Right renal cortex interstitium (tissue), 3 donors: ENCODE results near the gene THOC1. TPM values are rescaled to one million over a fixed set of nuclear protein-coding genes. Genes with fewer than 3 reads are reported as not detected.
"Not testable (repeated sequence)": the region's sequence is repeated elsewhere in the genome, so short reads cannot be mapped to it uniquely, and the experiment has no call there.

Source experiments
- DNase-seq, 3 donors: peaks; one replicate each; pipeline ENCODE4 v3.0.0-alpha.2; 2013; ENCODE audit warnings: low read depth in 3 of 3, low spot score in 2 of 3
- polyA plus RNA-seq, 3 donors: library from polyadenylated mRNA; unstranded; fragments of 120-200 nt; gene quantifications; one replicate each; pipeline ENCODE4 v1.2.1, GENCODE V29; 2013; ENCODE audit not compliant: insufficient read length in 3 of 3

The THOC1 gene
- polyA plus RNA-seq, result 10 to 100 TPM; 66.3 to 70.7 (median 68.0) TPM

- peak; percentile 75 to 85 (median 80) for DNase-seq
Observed at GRCh38 chr18:267688-268552, at the start of gene THOC1. THOC1 (minus strand) TSS chr18:268047; CDS start chr18:268019, 28 bp downstream.

GRCh38 chr18:317618-318017 lies 49.8 kb upstream of the THOC1 start:
- no peak for DNase-seq

- no peak for DNase-seq
Observed at GRCh38 chr18:316393-316792, 48.5 kb upstream of the THOC1 start.

- DNase-seq, result no peak
Observed at GRCh38 chr18:313931-314330, 46.1 kb upstream of the THOC1 start.

- DNase-seq, result no peak
Observed at GRCh38 chr18:312415-312814, 44.6 kb upstream of the THOC1 start.

- no peak for DNase-seq
Observed at GRCh38 chr18:310042-310441, 42.2 kb upstream of the THOC1 start.

- not testable (repeated sequence) for DNase-seq
Observed at GRCh38 chr18:308086-308485, 40.2 kb upstream of the THOC1 start.

GRCh38 chr18:306608-307255 lies 38.9 kb upstream of the THOC1 start:
- no peak for DNase-seq

GRCh38 chr18:305003-305501 lies 37.2 kb upstream of the THOC1 start:
- DNase-seq, result no peak

- no peak for DNase-seq
Observed at GRCh38 chr18:303607-304006, 35.8 kb upstream of the THOC1 start.

GRCh38 chr18:303011-303410 lies 35.2 kb upstream of the THOC1 start:
- no peak for DNase-seq

GRCh38 chr18:302097-302496 lies 34.2 kb upstream of the THOC1 start:
- DNase-seq, result no peak

GRCh38 chr18:297936-298335 lies 30.1 kb upstream of the THOC1 start:
- no peak for DNase-seq

GRCh38 chr18:295756-296490 lies 28.1 kb upstream of the THOC1 start:
- no peak for DNase-seq

GRCh38 chr18:294566-294965 lies 26.7 kb upstream of the THOC1 start:
- no peak for DNase-seq

GRCh38 chr18:293536-293935 lies 25.7 kb upstream of the THOC1 start:
- no peak for DNase-seq

- DNase-seq, result no peak
Observed at GRCh38 chr18:292271-292670, 24.4 kb upstream of the THOC1 start.

GRCh38 chr18:289970-290369 lies 22.1 kb upstream of the THOC1 start:
- not testable (repeated sequence) for DNase-seq

- no peak for DNase-seq
Observed at GRCh38 chr18:289026-289425, 21.2 kb upstream of the THOC1 start.

GRCh38 chr18:286515-287310 lies 18.9 kb upstream of the THOC1 start:
- no peak for DNase-seq
